ENCODE data around the gene C1QTNF12.

DNA sequence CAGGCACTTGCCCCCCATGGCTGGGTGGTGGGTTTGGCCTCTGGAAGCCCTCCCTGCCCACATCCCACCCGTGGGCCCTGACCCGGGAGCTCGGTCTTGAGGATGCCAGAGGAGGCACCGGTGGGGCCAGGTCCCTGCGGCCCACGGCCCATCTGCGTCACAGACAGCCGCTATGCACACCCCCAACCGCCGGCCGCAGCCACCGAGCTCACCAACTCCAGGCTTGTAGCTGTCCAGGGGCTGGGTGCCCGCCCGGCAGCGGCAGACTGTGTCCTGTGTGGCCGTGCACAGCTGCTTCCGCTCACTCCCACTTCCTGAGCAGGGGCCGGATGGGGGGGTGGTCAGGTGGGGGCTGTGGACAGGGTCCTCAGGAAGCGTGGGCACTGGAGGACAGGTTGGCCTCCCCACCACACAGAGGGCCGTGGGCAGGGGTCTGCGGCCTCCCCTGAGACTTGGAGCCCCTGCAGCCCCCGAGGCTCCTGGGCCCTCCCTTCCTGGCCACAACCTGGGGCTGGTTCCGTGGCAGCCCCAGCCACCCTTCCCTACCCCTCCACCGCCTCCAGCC lies 33.7 kb downstream of the C1QTNF12 start:
- TF ChIP-seq ZBTB33 (IDR thresholded peaks at IDR 0.05; ENCODE audit: borderline replicate concordance, low read depth), result no peak
- TF ChIP-seq CTCF (IDR thresholded peaks at IDR 0.05), result no peak
- no peak for TF ChIP-seq JUND (IDR thresholded peaks at IDR 0.05)
- TF ChIP-seq EZH2phosphoT487 (IDR thresholded peaks at IDR 0.05; ENCODE audit: borderline replicate concordance, low read depth), result no peak
- TF ChIP-seq TEAD4 (IDR thresholded peaks at IDR 0.05; ENCODE audit: borderline replicate concordance, insufficient read depth), result no peak
- no peak for TF ChIP-seq SMC3 (IDR thresholded peaks at IDR 0.05; ENCODE audit: low read depth, low read length)
- TF ChIP-seq RFX5 (IDR thresholded peaks at IDR 0.05; ENCODE audit: low read length), result no peak
- no peak for TF ChIP-seq POLR2AphosphoS5 (IDR thresholded peaks at IDR 0.05; ENCODE audit: low read depth, low read length)
- TF ChIP-seq RAD21 (IDR thresholded peaks at IDR 0.05; ENCODE audit: low read length), result no peak

Data from SK-N-SH (cell line).